ENCODE results near the gene ANKRD23. TPM values are rescaled to one million over a fixed set of nuclear protein-coding genes. Genes with fewer than 3 reads are reported as not detected.

The ANKRD23 gene
- total and polyA plus RNA-seq, 2 of the 8 experiments (the other 6 are each of a cell fraction or from before 2014, with no cell fraction given) = 3.4 to 3.5 TPM

- TF ChIP-seq SIN3A (conservative IDR thresholded peaks at IDR 0.05 in 1 of 2, IDR thresholded peaks at IDR 0.05 in 1 of 2; ENCODE audit: low read depth in 1 of 2, low read length in 2 of 2) (no peak), RNF2 (IDR thresholded peaks at IDR 0.05; ENCODE audit: borderline replicate concordance, low read depth, low read length, missing control alignments, poor library complexity, severe bottlenecking) (no peak), SP4 (IDR thresholded peaks at IDR 0.05; ENCODE audit: low read length) (no peak), GTF2F1 (IDR thresholded peaks at IDR 0.05; ENCODE audit: borderline replicate concordance, low read depth, low read length) (no peak), SUZ12 (IDR thresholded peaks at IDR 0.05; ENCODE audit: low read length) (no peak), CHD2 (IDR thresholded peaks at IDR 0.05; ENCODE audit: low read length) (no peak), FOSL1 (IDR thresholded peaks at IDR 0.05; ENCODE audit: insufficient read depth, low read depth, low read length) (no peak), TAF7 (optimal IDR thresholded peaks at IDR 0.05; ENCODE audit: borderline replicate concordance, low read depth, low read length) (no peak)
Observed at GRCh38 chr2:96852667-96853066, 8.8 kb upstream of the ANKRD23 start (continued).

Data from H1 (cell line).